NB4 (cell line): ENCODE data around the gene PODNL1.

Source experiments
- MYC ChIP-seq: IDR thresholded peaks from 2 replicates; pipeline ENCODE4 v1.6.1; 2011; ENCODE audit warnings: low read depth, low read length
- POLR2A ChIP-seq: IDR thresholded peaks from 2 replicates; pipeline ENCODE4 v1.6.1; 2011; ENCODE audit warnings: mild to moderate bottlenecking; ENCODE audit not compliant: insufficient read length; ENCODE audit errors: extremely low read depth
- TF ChIP-seq, protein P1 (sequence below): IDR thresholded peaks from one replicate; pipeline ENCODE4 v1.5.1; 2012; ENCODE audit warnings: low read depth, low read length
- TF ChIP-seq, protein P2 (sequence below): IDR thresholded peaks from 2 replicates; pipeline ENCODE4 v1.6.1; 2011; ENCODE audit warnings: low read depth, low read length

DNA sequence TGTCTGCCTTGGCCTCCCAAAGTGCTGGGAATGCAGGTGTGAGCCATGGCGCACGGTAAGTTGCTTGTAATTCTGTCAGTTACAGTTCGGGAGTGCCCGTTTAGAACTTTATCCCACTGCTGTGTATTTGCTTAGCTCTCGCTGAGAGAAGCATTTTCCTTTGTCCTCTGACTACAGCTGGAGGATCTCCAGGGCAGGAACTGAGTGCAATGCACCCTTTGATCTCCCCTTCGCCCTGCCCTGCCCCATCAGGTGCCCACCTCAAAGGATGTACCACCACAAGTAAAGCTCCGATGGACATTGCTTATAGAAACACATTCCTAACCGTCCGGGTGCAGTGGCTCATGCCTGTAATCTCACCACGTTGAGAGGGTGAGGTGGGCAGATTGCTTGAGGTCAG, 38.8 kb downstream of the PODNL1 start:
- TF ChIP-seq, protein P1, sequence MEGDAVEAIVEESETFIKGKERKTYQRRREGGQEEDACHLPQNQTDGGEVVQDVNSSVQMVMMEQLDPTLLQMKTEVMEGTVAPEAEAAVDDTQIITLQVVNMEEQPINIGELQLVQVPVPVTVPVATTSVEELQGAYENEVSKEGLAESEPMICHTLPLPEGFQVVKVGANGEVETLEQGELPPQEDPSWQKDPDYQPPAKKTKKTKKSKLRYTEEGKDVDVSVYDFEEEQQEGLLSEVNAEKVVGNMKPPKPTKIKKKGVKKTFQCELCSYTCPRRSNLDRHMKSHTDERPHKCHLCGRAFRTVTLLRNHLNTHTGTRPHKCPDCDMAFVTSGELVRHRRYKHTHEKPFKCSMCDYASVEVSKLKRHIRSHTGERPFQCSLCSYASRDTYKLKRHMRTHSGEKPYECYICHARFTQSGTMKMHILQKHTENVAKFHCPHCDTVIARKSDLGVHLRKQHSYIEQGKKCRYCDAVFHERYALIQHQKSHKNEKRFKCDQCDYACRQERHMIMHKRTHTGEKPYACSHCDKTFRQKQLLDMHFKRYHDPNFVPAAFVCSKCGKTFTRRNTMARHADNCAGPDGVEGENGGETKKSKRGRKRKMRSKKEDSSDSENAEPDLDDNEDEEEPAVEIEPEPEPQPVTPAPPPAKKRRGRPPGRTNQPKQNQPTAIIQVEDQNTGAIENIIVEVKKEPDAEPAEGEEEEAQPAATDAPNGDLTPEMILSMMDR = no peak
- TF ChIP-seq, protein P2, sequence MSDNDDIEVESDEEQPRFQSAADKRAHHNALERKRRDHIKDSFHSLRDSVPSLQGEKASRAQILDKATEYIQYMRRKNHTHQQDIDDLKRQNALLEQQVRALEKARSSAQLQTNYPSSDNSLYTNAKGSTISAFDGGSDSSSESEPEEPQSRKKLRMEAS = no peak
- TF ChIP-seq POLR2A (no peak), MYC (no peak)
